ENCODE results near the gene TIMM17B.
A peak's percentile ranks its signal among the peaks of the same experiment; 100 is the strongest.

The TIMM17B gene

GRCh38 chrX:48918643-48919340 lies 21.2 kb upstream of the TIMM17B start, which contains the start of gene PIM2:
Gene PIM2, minus strand, starts transcription at chrX:48919024. Its CDS starts 190 bp downstream, at chrX:48918834.
- DNase-seq: peak; percentile 92

GRCh38 chrX:48918301-48918642 lies 20.7 kb upstream of the TIMM17B start:
- no peak for DNase-seq

GRCh38 chrX:48917139-48918001 lies 19.8 kb upstream of the TIMM17B start:
- DNase-seq: peak; percentile 62

DNA sequence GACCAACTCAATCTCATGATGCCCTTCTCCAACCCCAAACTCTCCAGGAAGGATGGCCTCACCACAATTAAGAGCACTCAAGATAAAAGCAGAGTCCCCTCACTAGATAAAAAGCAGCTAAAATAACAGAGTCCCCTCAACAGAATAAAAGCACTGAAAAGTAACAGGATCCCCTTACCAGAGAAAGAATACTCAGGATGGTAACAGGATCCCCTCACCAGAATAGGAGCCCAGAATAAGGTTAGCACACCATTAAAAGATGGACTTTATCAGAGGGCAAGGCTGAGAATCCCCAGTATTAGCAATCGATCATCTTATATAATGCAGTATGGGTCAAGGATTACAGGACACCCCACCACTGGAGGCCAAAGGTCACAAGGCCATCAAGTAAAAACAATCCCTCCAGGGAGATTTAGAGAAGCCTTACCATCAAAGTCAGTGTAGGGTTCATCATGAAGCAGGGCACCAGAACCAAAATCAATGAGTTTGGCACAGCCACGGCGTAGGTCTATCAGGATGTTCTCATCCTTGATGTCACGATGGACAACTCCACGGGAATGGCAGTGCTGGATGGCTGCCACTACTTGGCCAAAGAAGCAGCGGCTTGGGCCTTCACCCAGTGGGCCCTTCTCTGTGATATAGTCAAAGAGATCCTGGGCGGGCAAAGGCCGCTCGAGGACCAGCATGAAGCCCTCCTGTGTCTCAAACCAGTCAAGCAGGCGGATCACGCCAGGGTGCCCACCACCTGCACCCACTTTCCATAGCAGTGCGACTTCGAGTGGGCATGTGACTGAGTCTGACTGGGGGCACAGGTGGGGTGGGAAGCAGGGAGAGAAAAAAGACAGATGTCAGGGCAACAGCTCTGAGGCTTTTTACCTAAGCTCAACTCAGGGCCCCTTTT lies 17.3 kb upstream of the TIMM17B start:
- DNase-seq: no peak

GRCh38 chrX:48913605-48914366 lies 16.2 kb upstream of the TIMM17B start:
- DNase-seq: no peak

DNA sequence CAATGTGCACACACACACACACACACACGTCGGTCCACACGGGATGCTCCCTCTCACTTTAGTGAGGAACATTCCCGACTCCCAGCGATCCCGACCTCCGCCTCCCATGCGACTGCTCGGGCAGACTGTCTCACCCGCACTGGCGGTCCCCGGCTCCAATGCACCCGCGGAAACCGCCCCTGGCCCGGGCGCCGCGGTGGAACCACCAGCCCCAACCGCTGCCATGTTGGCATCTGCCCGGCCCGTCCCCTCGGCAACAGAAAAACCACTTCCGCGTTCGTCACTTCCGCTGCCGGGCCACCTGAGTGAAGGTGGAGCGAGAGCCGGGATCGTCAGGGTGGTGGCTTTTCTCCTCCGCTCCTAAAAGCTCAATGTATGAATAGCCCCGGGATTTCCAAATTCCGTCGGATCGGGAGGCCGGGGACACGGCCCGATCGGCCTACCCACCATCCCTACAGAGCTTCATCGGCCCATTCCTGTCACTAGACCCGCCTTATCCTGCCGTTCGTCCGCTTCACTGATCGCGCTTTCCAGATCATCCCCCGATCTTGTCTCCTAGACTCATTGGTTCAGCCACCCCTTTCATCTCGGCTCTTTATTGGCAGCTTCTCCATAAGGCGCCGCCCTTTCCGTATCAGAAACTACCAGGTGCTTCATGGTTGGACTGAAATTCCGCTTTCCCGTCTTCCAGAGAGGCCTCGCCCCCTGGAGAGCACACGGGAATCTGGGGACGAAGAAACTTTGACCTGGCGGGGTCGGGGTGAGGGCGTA lies 14.0 kb upstream of the TIMM17B start, which contains the start of gene SLC35A2:
Gene SLC35A2 (minus strand): TSS at position 235 of the 771 bp plus-strand sequence. CDS start 10 bp downstream, at position 225.
- DNase-seq: peak; percentile 81

GRCh38 chrX:48910926-48911411 lies 13.4 kb upstream of the TIMM17B start:
- no peak for DNase-seq

DNA sequence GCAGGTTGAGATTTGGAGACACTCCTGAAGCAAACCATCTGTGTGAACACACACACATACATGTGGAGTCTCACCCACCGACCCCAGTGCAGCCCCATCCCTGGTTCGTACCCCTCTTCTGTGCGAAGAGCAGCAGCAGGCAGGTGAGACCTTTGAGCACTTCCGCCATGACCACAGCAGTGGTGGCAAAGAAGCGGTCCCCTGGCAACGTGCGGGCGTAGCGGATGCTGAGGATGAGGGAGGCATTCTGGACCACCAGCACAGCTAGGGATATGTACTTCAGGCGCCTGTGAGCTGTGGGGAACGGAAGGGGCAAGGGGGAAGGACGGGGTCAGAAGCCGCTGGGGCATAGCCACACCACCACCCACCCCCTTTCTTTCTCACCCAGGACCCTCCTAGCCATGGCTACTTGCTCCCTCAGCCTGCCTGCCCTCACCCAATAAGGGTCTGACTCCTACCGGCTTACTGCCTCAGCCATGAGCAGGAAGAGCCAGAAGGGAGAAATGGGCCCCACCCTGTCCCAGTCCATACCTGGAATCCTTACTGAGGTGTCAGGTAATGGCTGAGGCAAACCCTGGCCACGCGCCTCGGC lies 12.2 kb upstream of the TIMM17B start:
- DNase-seq: no peak

DNA sequence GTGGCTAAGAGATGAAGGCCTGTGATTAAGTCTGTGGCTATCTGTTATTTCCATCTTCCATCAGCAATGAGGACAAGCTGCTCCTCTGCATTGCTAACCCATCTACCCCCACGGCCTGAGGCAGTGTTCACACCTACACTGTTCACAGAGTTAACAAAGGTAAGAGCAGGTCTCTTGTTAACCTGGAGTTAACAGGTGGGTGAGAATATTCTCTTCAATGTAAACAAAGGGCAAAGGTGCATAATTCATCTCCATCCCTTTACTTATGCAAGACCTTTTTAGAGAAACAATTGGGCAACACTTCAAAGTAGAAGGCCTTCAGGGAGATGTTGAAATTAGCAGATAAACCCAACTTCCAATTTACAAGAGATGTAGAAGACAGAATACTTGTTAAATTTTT lies 11.0 kb upstream of the TIMM17B start:
- DNase-seq: no peak

- DNase-seq: no peak
Measured at GRCh38 chrX:48905090-48905790, 7.7 kb upstream of the TIMM17B start.

DNA sequence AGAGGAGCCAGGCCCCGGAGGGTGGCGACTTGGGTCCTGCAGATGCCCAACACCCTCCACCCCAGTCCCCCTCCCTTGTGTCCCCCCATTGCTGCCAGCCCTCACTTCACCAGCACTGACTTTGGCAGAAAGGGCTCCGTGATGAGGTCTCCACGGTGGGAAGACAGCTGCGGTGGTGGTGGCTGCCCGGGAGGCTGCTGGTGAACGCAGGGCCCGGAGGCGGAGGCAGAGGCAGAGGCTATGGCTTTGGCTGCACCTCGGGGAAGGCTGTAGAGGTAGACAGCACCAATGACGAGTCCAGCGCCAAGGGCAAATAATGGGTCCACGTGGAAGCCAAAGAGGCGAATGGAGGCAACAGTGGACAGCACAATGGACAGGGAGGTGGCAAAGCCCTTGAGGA lies 7.1 kb upstream of the TIMM17B start:
- no peak for DNase-seq

DNA sequence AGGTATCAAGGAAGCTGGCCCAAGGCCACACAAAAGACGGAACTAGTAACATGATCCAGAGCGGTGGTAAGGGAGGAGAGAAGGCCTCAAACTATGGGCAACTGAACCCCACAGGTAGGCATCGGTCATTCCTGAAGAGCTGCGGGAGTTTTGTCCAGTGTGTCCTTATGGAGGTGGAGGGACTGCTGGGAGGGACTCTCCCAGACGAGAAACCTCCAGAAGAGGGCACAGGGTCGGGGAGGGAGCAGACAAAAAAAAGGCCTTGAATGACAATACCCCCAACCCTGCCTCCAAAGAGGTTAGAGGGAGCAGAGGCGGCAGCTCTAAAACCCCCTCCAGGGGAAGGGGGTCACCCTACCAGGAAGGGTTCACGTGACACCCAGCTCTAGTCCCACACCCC lies 6.6 kb upstream of the TIMM17B start:
- DNase-seq: no peak

DNA sequence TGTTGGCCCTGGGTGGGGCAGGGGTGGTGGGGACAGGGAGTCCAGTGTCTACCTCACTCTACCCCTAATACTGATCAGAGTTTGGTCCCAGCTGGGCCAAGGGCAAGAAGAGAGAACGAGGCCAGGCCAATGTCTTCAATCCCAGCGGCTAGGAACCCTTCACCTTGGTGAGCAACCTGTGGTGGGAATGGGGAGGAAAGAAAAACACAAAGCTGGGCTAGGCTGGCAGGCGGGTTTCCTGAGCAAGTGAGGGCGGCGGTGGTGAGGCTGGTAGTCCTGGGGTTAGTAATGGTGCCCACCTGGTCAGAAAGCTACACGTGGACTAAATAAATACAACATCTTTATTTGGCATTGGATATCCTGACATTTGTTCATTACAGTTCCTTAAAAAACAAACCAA lies 5.7 kb upstream of the TIMM17B start:
- no peak for DNase-seq

- no peak for DNase-seq
Measured at GRCh38 chrX:48902776-48903175, 5.2 kb upstream of the TIMM17B start.

- DNase-seq: no peak
Measured at GRCh38 chrX:48902135-48902534, 4.6 kb upstream of the TIMM17B start.

- DNase-seq: no peak
Measured at GRCh38 chrX:48901069-48901468, 3.5 kb upstream of the TIMM17B start.

DNA sequence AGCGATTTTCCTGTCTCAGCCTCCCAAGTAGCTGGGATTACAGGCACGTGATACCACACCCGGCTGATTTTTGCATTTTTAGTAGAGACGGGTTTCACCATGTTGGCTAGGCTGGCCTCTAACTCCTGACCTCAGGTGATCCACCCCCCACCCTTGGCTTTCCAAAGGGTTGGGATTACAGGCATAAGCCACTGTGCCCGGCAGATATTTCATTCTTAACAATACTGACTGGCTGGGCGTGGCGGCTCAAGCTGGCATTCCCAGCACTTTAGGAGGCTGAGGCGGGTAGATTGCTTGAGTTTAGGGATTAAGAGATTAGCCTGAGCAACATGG lies 1.5 kb upstream of the TIMM17B start:
- DNase-seq: no peak

- peak; percentile 82 for DNase-seq
Measured at GRCh38 chrX:48897157-48897624, 377 bp downstream of the TIMM17B start.

- peak; percentile 9 for DNase-seq
Measured at GRCh38 chrX:48896611-48897011, 957 bp downstream of the TIMM17B start.

DNA sequence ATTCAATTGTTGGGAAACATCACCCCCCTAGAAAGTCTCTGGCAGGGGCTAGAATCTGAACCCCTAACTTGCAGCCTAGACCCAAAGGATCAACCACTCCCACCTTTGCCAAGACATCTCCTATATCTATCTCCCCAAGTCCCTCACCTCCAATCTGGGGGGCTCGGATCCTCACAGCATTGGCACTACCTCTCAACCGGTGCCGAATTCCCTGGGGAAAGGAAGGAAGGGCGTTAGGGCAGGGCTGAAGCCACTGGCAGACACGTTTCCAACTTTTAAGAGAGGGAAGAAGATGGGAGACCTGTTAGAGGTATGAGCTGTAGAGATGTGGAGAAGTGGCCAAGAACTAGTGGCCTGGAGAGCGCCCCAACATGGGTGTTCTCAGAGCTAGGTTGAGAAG lies 2.7 kb downstream of the TIMM17B start:
- DNase-seq: no peak

All from NCI-H510A (cell line).